CD4-positive, alpha-beta memory T cell (primary cell): ENCODE data around the gene MS4A5. TPM values are rescaled to one million over a fixed set of nuclear protein-coding genes. Genes with fewer than 3 reads are reported as not detected.
A peak's percentile ranks its signal among the peaks of the same experiment; 100 is the strongest.
"Not testable (repeated sequence)": the region's sequence is repeated elsewhere in the genome, so short reads cannot be mapped to it uniquely, and the experiment has no call there.

Experiments used
- CTCF ChIA-PET: fragments of 350-600 bp; sonication (Branson Sonifier 250); formaldehyde crosslinking; loops from one replicate; lab custom pipeline; 2021; ENCODE audit warnings: inconsistent platforms; ENCODE audit not compliant: partially characterized antibody; lab: Charles Lee
- POLR2A ChIA-PET: fragments of 350-600 bp; sonication (Branson Sonifier 250); formaldehyde crosslinking; loops from one replicate; lab custom pipeline; 2021; ENCODE audit not compliant: partially characterized antibody; lab: Charles Lee
- DNase-seq, 5 donors: peaks; one replicate each; pipeline versions ENCODE4 v3.0.0 to v3.0.0-alpha.2; 2020 to 2022; ENCODE audit warnings: mixed read lengths in 1 of 5
- H3K27ac ChIP-seq: one replicate; pipeline ENCODE4 v1.7.0; 2013; ENCODE audit warnings: low read depth, low read length
- H3K27me3 ChIP-seq: 2 replicates; pipeline ENCODE4 v1.7.0; 2013; ENCODE audit warnings: mild to moderate bottlenecking, low read length, moderate library complexity; ENCODE audit not compliant: insufficient read depth
- H3K36me3 ChIP-seq: 2 replicates; pipeline ENCODE4 v1.7.0; 2013; ENCODE audit warnings: mild to moderate bottlenecking, low read length, moderate library complexity; ENCODE audit not compliant: insufficient read depth
- H3K4me1 ChIP-seq: 2 replicates; pipeline ENCODE4 v1.7.0; 2013; ENCODE audit warnings: mild to moderate bottlenecking, low read length, moderate library complexity; ENCODE audit not compliant: insufficient read depth
- H3K4me3 ChIP-seq, 2 donors: one replicate each; pipeline ENCODE4 v1.7.0; 2013; ENCODE audit warnings: low read length in 2 of 2, mild to moderate bottlenecking in 1 of 2
- H3K9me3 ChIP-seq, 2 donors: one replicate each; pipeline ENCODE4 v1.7.0; 2013; ENCODE audit warnings: low read length in 2 of 2, control low read depth in 1 of 2; ENCODE audit not compliant: control insufficient read depth in 1 of 2
- H3K27ac Mint-ChIP-seq, 7 donors: one replicate each; pipeline ENCODE4 v1.8.0; 2020 to 2021; ENCODE audit warnings: mixed read lengths in 7 of 7, mild to moderate bottlenecking in 6 of 7, inconsistent platforms in 3 of 7, moderate library complexity in 3 of 7
- H3K27me3 Mint-ChIP-seq, 2 donors: one replicate each; pipeline ENCODE4 v1.8.0; 2020 to 2021; ENCODE audit warnings: mixed read lengths in 2 of 2
- H3K36me3 Mint-ChIP-seq, 2 donors: one replicate each; pipeline ENCODE4 v1.8.0; 2020 to 2021; ENCODE audit warnings: mixed read lengths in 2 of 2, inconsistent platforms in 1 of 2, mild to moderate bottlenecking in 1 of 2
- H3K4me1 Mint-ChIP-seq, 4 donors: one replicate each; pipeline ENCODE4 v1.8.0; 2020 to 2021; ENCODE audit warnings: mixed read lengths in 4 of 4, mild to moderate bottlenecking in 1 of 4
- H3K4me3 Mint-ChIP-seq, 8 donors: one replicate each; pipeline ENCODE4 v1.8.0; 2020 to 2021; ENCODE audit warnings: mixed read lengths in 8 of 8, mild to moderate bottlenecking in 7 of 8, moderate library complexity in 6 of 8, inconsistent platforms in 3 of 8
- H3K9me3 Mint-ChIP-seq, 8 donors: one replicate each; pipeline ENCODE4 v1.8.0; 2020 to 2021; ENCODE audit warnings: mixed read lengths in 8 of 8, mild to moderate bottlenecking in 5 of 8, inconsistent platforms in 3 of 8, moderate library complexity in 1 of 8
- intact Hi-C: fragments of 100-400 bp; cut with micrococcal nuclease; formaldehyde crosslinking; loops from one replicate; pipeline ENCODE4 v1.15.1; 2023
- polyA plus RNA-seq, 2 donors: library from polyadenylated mRNA; unstranded; fragments of 300-500 nt; fragmentation: Illumina TruSeq; gene quantifications; one replicate each; pipeline ENCODE4 v1.2.3, GENCODE V29; 2021
- total RNA-seq, 2 experiments: library from RNA; stranded (reverse); gene quantifications; one replicate each; pipeline ENCODE4 v1.2.3, GENCODE V29; 2021

The MS4A5 gene
- total and polyA plus RNA-seq, 4 experiments from 2014 or later = not detected

GRCh38 chr11:60451185-60451584, 21.8 kb downstream of the MS4A5 start:
- H3K9me3 Mint-ChIP-seq, H3K27me3 ChIP-seq, H3K27ac ChIP-seq, POLR2A ChIA-PET, intact Hi-C loops, H3K27me3 Mint-ChIP-seq, H3K36me3 ChIP-seq, CTCF ChIA-PET, H3K27ac Mint-ChIP-seq, H3K36me3 Mint-ChIP-seq, H3K9me3 ChIP-seq, H3K4me3 Mint-ChIP-seq, DNase-seq, H3K4me3 ChIP-seq: not testable (repeated sequence)
- peaks cover 8 to 34% (median 18%) of the 10 kb centered on the region in 4 donors for H3K4me1 Mint-ChIP-seq
- H3K4me1 ChIP-seq = peaks cover 20% of the 10 kb centered on the region

GRCh38 chr11:60454212-60454611, 24.8 kb downstream of the MS4A5 start:
- Mint-ChIP-seq H3K4me1 (peaks cover 8 to 23% (median 14%) of the 10 kb centered on the region in 4 donors), H3K27me3 (peaks cover 3 to 7% of the 10 kb centered on the region in 2 donors), H3K27ac (peak overlapping the region in 1 of 7 donors; percentile 26), H3K9me3 (peaks cover 0 to 8% (median 0%) of the 10 kb centered on the region in 8 donors), H3K4me3 (no peak overlapping the region), H3K36me3 (no peaks in the 10 kb centered on the region)
- no peak for DNase-seq
- CTCF ChIA-PET = no interaction called here
- no peaks in the 10 kb centered on the region for H3K36me3 ChIP-seq
- no peaks in the 10 kb centered on the region for H3K27me3 ChIP-seq
- H3K4me3 ChIP-seq = no peak overlapping the region
- H3K4me1 ChIP-seq = peaks cover 8% of the 10 kb centered on the region
- intact Hi-C loops = no loop called here
- H3K9me3 ChIP-seq = no peaks in the 10 kb centered on the region
- H3K27ac ChIP-seq = no peak overlapping the region
- POLR2A ChIA-PET = no interaction called here

DNA sequence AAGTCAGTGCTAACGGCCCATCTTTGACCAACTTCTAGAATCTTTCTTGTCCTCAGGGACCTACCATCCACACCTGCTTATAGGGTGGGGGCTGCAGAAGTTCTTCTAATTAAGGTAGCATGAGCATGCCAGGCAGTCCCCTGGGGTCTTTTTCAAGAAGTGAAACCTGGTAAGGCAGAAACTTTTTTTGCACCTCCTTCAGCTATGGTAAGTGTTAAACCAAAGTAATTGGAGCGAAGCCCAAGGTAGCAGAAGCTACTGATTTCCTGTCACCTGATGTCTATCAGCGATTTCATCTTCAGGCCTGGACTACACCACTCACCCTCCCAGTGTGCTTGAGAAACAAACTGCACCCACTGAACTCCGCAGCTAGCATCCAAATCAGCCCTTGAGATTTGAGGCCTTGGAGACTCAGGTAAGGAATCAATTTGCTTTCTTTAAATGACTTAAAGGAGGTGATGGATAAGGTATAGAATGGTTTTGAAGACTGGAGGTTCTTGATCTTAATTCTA, 26.2 kb downstream of the MS4A5 start, which contains the start of gene MS4A1:
MS4A1 (plus strand) TSS at position 317 of the 512 bp plus-strand sequence. CDS start 6,528 bp downstream, outside the sequence.
- H3K36me3 ChIP-seq = no peaks in the 10 kb centered on the region
- H3K4me1 ChIP-seq = peaks cover 8% of the 10 kb centered on the region
- H3K36me3 Mint-ChIP-seq = no peaks in the 10 kb centered on the region
- no peaks in the 10 kb centered on the region for H3K9me3 ChIP-seq
- ChIA-PET CTCF (interaction anchor here (1.1 kb wide), 1 partner anchor 92 kb away, joined by 3 read pairs; no protein-coding TSS in a partner anchor), POLR2A (no interaction called here)
- intact Hi-C loops = no loop called here
- H3K27me3 Mint-ChIP-seq = peaks cover 3 to 7% of the 10 kb centered on the region in 2 donors
- no peaks in the 10 kb centered on the region for H3K27me3 ChIP-seq
- DNase-seq = peak in 1 of 5 donors; percentile 3
- no peak within 1 kb of the TSS for H3K27ac ChIP-seq
- H3K4me3 ChIP-seq = no peak within 1 kb of the TSS
- H3K4me3 Mint-ChIP-seq = peak within 1 kb of the TSS in 7 of 8 donors; percentile 17 to 73 (median 66)
- H3K4me1 Mint-ChIP-seq = peaks cover 11 to 23% (median 14%) of the 10 kb centered on the region in 4 donors
- peak within 1 kb of the TSS in 2 of 7 donors; percentile 65 to 80 for H3K27ac Mint-ChIP-seq
- peaks cover 0 to 2% (median 0%) of the 10 kb centered on the region in 8 donors for H3K9me3 Mint-ChIP-seq

DNA sequence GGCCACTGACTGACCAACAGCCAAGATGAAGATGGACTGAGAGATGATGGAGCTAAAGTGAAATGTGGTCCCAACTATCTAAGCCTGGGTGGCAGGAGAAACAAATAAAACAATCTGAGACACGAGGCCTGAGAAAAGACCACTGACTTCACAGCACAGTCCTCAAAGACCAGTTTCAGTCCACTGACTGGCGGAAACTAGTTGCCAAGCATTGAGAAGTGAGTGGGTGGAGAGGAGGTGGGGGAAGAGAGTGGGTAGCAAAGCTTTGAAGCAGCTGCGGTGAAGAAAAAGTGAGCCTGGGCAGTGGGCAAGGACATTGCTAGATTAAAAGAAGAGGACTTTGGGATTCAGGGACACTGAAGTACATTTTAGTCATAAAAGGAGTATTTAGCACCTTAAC, 28.2 kb downstream of the MS4A5 start:
- H3K27ac Mint-ChIP-seq = no peak overlapping the region
- Histone ChIP-seq H3K27ac (no peak overlapping the region), H3K36me3 (no peaks in the 10 kb centered on the region), H3K9me3 (no peaks in the 10 kb centered on the region), H3K4me1 (peaks cover 8% of the 10 kb centered on the region), H3K4me3 (no peak overlapping the region), H3K27me3 (no peaks in the 10 kb centered on the region)
- ChIA-PET CTCF (no interaction called here), POLR2A (no interaction called here)
- no peak overlapping the region for H3K4me3 Mint-ChIP-seq
- H3K36me3 Mint-ChIP-seq = no peaks in the 10 kb centered on the region
- peaks cover 11 to 23% (median 14%) of the 10 kb centered on the region in 4 donors for H3K4me1 Mint-ChIP-seq
- H3K9me3 Mint-ChIP-seq = no peaks in the 10 kb centered on the region
- DNase-seq = no peak
- intact Hi-C loops = no loop called here
- peaks cover 3 to 7% of the 10 kb centered on the region in 2 donors for H3K27me3 Mint-ChIP-seq

GRCh38 chr11:60459345-60459744, 30.0 kb downstream of the MS4A5 start:
- ChIA-PET CTCF (interaction anchor here (1.1 kb wide), 1 partner anchor 96 kb away, joined by 4 read pairs; no protein-coding TSS in a partner anchor), POLR2A (no interaction called here)
- intact Hi-C loops = no loop called here
- no peak for DNase-seq
- H3K27ac Mint-ChIP-seq = no peak overlapping the region
- no peak overlapping the region for H3K4me3 Mint-ChIP-seq
- H3K9me3 Mint-ChIP-seq = no peaks in the 10 kb centered on the region
- Histone ChIP-seq H3K27ac (no peak overlapping the region), H3K27me3 (no peaks in the 10 kb centered on the region), H3K36me3 (no peaks in the 10 kb centered on the region), H3K9me3 (no peaks in the 10 kb centered on the region), H3K4me3 (no peak overlapping the region), H3K4me1 (peaks cover 8% of the 10 kb centered on the region)
- H3K36me3 Mint-ChIP-seq = no peaks in the 10 kb centered on the region
- peaks cover 5 to 7% of the 10 kb centered on the region in 2 donors for H3K27me3 Mint-ChIP-seq
- peaks cover 11 to 21% (median 14%) of the 10 kb centered on the region in 4 donors for H3K4me1 Mint-ChIP-seq

GRCh38 chr11:60468829-60469228, 39.5 kb downstream of the MS4A5 start:
- H3K27ac ChIP-seq = no peak overlapping the region
- no peaks in the 10 kb centered on the region for H3K9me3 Mint-ChIP-seq

DNA sequence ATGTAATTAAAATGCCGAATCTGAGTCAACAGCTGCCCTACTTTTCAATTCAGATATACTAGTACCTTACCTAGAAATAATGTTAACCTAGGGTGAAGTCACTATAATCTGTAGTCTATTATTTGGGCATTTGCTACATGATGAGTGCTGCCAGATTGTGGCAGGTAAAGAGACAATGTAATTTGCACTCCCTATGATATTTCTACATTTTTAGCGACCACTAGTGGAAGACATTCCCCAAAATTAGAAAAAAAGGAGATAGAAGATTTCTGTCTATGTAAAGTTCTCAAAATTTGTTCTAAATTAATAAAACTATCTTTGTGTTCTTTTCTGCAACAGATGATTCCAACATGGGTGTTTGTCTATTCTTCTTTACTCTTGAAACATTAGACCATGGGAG, 40.4 kb downstream of the MS4A5 start:
- H3K27ac Mint-ChIP-seq = no peak overlapping the region
- Histone ChIP-seq H3K4me3 (no peak overlapping the region), H3K4me1 (no peaks in the 10 kb centered on the region), H3K27me3 (no peaks in the 10 kb centered on the region), H3K36me3 (no peaks in the 10 kb centered on the region), H3K9me3 (no peaks in the 10 kb centered on the region), H3K27ac (no peak overlapping the region)
- peaks cover 12 to 14% of the 10 kb centered on the region in 2 donors for H3K27me3 Mint-ChIP-seq
- intact Hi-C loops = no loop called here
- no peaks in the 10 kb centered on the region for H3K4me1 Mint-ChIP-seq
- peaks cover 0 to 5% (median 0%) of the 10 kb centered on the region in 8 donors for H3K9me3 Mint-ChIP-seq
- DNase-seq = no peak
- ChIA-PET POLR2A (no interaction called here), CTCF (no interaction called here)
- no peak overlapping the region for H3K4me3 Mint-ChIP-seq
- peaks cover 0 to 2% of the 10 kb centered on the region in 2 donors for H3K36me3 Mint-ChIP-seq

More at GRCh38 chr11:60468829-60469228, 39.5 kb downstream of the MS4A5 start:
- Histone ChIP-seq H3K36me3 (no peaks in the 10 kb centered on the region), H3K27me3 (no peaks in the 10 kb centered on the region), H3K4me1 (no peaks in the 10 kb centered on the region), H3K9me3 (no peaks in the 10 kb centered on the region), H3K4me3 (no peak overlapping the region)
- no peak overlapping the region for H3K27ac Mint-ChIP-seq
- POLR2A ChIA-PET = no interaction called here
- CTCF ChIA-PET = no interaction called here
- no peak for DNase-seq
- H3K4me3 Mint-ChIP-seq = no peak overlapping the region
- no peaks in the 10 kb centered on the region for H3K4me1 Mint-ChIP-seq
- intact Hi-C loops = no loop called here
- peaks cover 0 to 2% of the 10 kb centered on the region in 2 donors for H3K36me3 Mint-ChIP-seq
- H3K27me3 Mint-ChIP-seq = peaks cover 12 to 14% of the 10 kb centered on the region in 2 donors
